Thyroid gland (tissue), 4 donors: Measurements from ENCODE around the gene PBX3.

ENCODE experiments used
- POLR2A ChIP-seq, 2 donors: fragments of 450-650 bp; IDR thresholded peaks; one replicate each; pipeline ENCODE4 v1.6.1; 2017; ENCODE audit warnings: antibody characterized with exemption in 2 of 2, mild to moderate bottlenecking in 2 of 2, moderate library complexity in 1 of 2
- TF ChIP-seq, protein P1 (sequence below), 6 experiments: fragments of 200-600 bp in 3 of 6; fragments of 450-650 bp in 3 of 6; sonication (generic) in 3 of 6; IDR thresholded peaks; one replicate each; pipeline ENCODE4 v1.5.1; 2016 to 2019; ENCODE audit warnings: antibody characterized with exemption in 6 of 6, mild to moderate bottlenecking in 2 of 6, inconsistent platforms in 1 of 6, moderate library complexity in 1 of 6

DNA sequence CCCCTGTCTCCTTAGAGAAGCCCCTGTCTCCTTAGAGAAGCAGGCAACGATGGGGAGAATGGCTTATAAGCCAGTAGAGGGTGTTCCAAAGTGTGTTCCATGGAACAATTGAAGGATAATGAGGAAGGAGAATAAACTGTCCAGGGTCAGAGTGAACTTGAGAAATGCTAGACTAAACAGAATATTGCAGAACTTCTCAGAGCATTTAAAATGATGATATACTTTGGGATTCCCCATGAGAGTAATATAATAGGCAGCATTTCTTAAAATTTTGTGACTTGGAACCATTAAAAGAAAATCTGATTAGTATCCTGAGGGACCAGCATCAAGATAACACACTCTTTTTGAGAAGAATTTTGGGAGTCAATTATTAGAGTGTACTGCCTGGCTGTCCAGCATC lies 116.8 kb downstream of the PBX3 start:
- TF ChIP-seq, protein P1, sequence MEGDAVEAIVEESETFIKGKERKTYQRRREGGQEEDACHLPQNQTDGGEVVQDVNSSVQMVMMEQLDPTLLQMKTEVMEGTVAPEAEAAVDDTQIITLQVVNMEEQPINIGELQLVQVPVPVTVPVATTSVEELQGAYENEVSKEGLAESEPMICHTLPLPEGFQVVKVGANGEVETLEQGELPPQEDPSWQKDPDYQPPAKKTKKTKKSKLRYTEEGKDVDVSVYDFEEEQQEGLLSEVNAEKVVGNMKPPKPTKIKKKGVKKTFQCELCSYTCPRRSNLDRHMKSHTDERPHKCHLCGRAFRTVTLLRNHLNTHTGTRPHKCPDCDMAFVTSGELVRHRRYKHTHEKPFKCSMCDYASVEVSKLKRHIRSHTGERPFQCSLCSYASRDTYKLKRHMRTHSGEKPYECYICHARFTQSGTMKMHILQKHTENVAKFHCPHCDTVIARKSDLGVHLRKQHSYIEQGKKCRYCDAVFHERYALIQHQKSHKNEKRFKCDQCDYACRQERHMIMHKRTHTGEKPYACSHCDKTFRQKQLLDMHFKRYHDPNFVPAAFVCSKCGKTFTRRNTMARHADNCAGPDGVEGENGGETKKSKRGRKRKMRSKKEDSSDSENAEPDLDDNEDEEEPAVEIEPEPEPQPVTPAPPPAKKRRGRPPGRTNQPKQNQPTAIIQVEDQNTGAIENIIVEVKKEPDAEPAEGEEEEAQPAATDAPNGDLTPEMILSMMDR (IDR thresholded peaks at IDR 0.05) = no peak
- TF ChIP-seq POLR2A (IDR thresholded peaks at IDR 0.05) = no peak
